ENCODE results near the gene RASSF5.
"Not testable (repeated sequence)": the region's sequence is repeated elsewhere in the genome, so short reads cannot be mapped to it uniquely, and the experiment has no call there.

Gene RASSF5

GRCh38 chr1:206591226-206591625, 83.9 kb downstream of the RASSF5 start:
- no peak for DNase-seq

GRCh38 chr1:206591696-206592095, 84.4 kb downstream of the RASSF5 start:
- DNase-seq, result no peak

GRCh38 chr1:206593351-206593925, 86.1 kb downstream of the RASSF5 start:
- no peak for DNase-seq

- no peak for DNase-seq
Measured at GRCh38 chr1:206595581-206596318, 88.4 kb downstream of the RASSF5 start.

GRCh38 chr1:206596319-206596666, 89.0 kb downstream of the RASSF5 start:
- no peak for DNase-seq

GRCh38 chr1:206600527-206600926, 93.2 kb downstream of the RASSF5 start:
- DNase-seq, result peak; percentile 38

GRCh38 chr1:206604861-206605260, 97.5 kb downstream of the RASSF5 start:
- DNase-seq, result no peak

GRCh38 chr1:206606867-206607266, 99.5 kb downstream of the RASSF5 start:
- no peak for DNase-seq

- DNase-seq, result no peak
Measured at GRCh38 chr1:206608108-206608698, 100.9 kb downstream of the RASSF5 start.

GRCh38 chr1:206609229-206609991, 102.1 kb downstream of the RASSF5 start:
- no peak for DNase-seq

- peak; percentile 97 for DNase-seq
Measured at GRCh38 chr1:206612129-206612876, 105.0 kb downstream of the RASSF5 start, which contains the start of gene EIF2D. Gene EIF2D, minus strand, starts transcription at chr1:206612465. Its CDS starts 123 bp downstream, at chr1:206612342.

GRCh38 chr1:206626396-206626795, 119.1 kb downstream of the RASSF5 start:
- not testable (repeated sequence) for DNase-seq

GRCh38 chr1:206628916-206629315, 121.6 kb downstream of the RASSF5 start:
- DNase-seq, result no peak

GRCh38 chr1:206631085-206631509, 123.8 kb downstream of the RASSF5 start:
- DNase-seq, result peak; percentile 81

- no peak for DNase-seq
Measured at GRCh38 chr1:206633708-206634121, 126.4 kb downstream of the RASSF5 start.

- peak; percentile 92 for DNase-seq
Measured at GRCh38 chr1:206634365-206635079, 127.2 kb downstream of the RASSF5 start.

GRCh38 chr1:206635080-206635977, 128.0 kb downstream of the RASSF5 start, which contains the start of gene DYRK3:
Gene DYRK3, plus strand, starts transcription at chr1:206635536. Its CDS starts 168 bp downstream, at chr1:206635704.
- DNase-seq, result peak; percentile 96

- no peak for DNase-seq
Measured at GRCh38 chr1:206635978-206636345, 128.6 kb downstream of the RASSF5 start.

- DNase-seq, result no peak
Measured at GRCh38 chr1:206636671-206637070, 129.3 kb downstream of the RASSF5 start.

GRCh38 chr1:206637605-206638004, 130.3 kb downstream of the RASSF5 start:
- no peak for DNase-seq

All from femur (tissue), 1 donor.